ENCODE results near the gene TIAM1. TPM values are rescaled to one million over a fixed set of nuclear protein-coding genes. Genes with fewer than 3 reads are reported as not detected.

Gene TIAM1
- 10 to 100 TPM; 50.1 to 51.0 TPM for total RNA-seq

GRCh38 chr21:31343680-31344480, at the start of gene TIAM1:
TIAM1 (minus strand) TSS chr21:31344261; CDS start chr21:31266972, 77,289 bp downstream.
- H3K4me1 Mint-ChIP-seq (ENCODE audit: low read depth) = peaks cover 58% of the 10 kb centered on the region
- H3K27me3 Mint-ChIP-seq (ENCODE audit: low read depth) = no peaks in the 10 kb centered on the region
- peaks cover 3% of the 10 kb centered on the region for H3K36me3 Mint-ChIP-seq (ENCODE audit: low read depth)
- H3K9me3 Mint-ChIP-seq = no peaks in the 10 kb centered on the region
- CTCF ChIA-PET = interaction anchor here (0.6 to 2.9 kb wide), 7 partner anchors 9 to 211 kb away, joined by 3 to 23 read pairs (median 4); no protein-coding TSS in a partner anchor
- intact Hi-C loops (cut with micrococcal nuclease) = loop anchor here (5.0 kb wide), 2 partner anchors 368 to 627 kb away; partner anchors contain the start of gene KRTAP21-3
- H3K27ac Mint-ChIP-seq = peak within 1 kb of the TSS; percentile 88
- H3K4me3 Mint-ChIP-seq = peak within 1 kb of the TSS; percentile 91
- DNase-seq = peak; percentile 58

DNA sequence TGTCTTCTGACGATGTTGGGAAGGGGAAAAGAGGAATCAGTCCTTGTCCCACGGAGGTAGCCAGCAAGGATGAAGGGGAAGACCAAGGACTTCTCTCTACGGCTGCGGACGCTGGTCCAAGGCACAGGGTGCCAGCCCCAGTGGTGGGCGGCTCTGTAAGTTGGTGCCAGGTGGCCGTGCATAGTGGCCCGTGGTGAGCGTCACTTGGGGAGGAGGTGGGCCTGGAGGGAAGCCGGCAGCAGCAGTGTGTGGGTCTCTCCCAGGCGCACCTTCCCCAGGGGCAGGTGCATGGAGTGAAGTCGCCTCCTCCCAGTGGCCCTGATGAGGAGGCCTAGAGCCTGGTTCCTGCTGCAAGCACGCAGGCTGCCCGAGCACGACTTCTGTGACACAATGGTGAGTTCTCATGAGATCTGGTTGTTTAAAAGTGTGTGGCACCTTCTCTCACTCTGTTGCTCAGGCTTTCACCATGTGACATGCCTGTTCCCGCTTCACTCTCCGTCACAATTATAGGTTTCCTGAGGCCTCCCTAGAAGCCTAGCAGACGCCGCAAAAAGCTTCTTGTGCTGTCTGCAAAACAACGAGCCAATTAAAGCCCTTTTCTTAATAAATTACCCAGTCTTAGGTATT, 43.6 kb upstream of the TIAM1 start:
- no peaks in the 10 kb centered on the region for H3K9me3 Mint-ChIP-seq
- no peaks in the 10 kb centered on the region for H3K4me1 Mint-ChIP-seq (ENCODE audit: low read depth)
- H3K27me3 Mint-ChIP-seq (ENCODE audit: low read depth) = no peaks in the 10 kb centered on the region
- H3K36me3 Mint-ChIP-seq (ENCODE audit: low read depth) = no peaks in the 10 kb centered on the region
- no peak overlapping the region for H3K4me3 Mint-ChIP-seq
- CTCF ChIA-PET = no interaction called here
- no peak for DNase-seq
- no peak overlapping the region for H3K27ac Mint-ChIP-seq
- intact Hi-C loops (cut with micrococcal nuclease) = loop anchor here (1.0 kb wide), 1 partner anchor 13 kb away; no protein-coding TSS in a partner anchor

DNA sequence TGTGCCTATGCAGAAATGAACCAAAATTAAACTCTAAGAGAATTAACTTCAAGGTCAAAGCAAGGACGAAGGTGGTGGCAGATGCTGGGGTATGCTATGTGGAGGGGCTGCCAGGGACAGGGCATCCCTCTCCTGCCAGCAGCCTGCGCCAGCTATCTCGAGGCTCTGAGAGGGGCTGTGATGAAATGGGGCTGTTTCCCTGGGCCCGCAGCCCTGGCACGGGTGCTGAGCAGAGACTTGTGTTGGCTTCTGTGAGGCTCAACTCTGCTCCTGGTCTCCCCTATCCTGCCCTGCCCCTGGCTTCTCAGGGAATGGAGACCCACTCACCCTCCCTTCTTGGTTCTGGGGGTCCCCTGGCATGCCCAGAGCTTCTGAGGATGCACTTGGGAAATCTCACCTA, 41.9 kb upstream of the TIAM1 start:
- Mint-ChIP-seq H3K27me3 (ENCODE audit: low read depth) (no peaks in the 10 kb centered on the region), H3K36me3 (ENCODE audit: low read depth) (no peaks in the 10 kb centered on the region), H3K9me3 (no peaks in the 10 kb centered on the region), H3K27ac (no peak overlapping the region), H3K4me1 (ENCODE audit: low read depth) (peaks cover 8% of the 10 kb centered on the region), H3K4me3 (no peak overlapping the region)
- intact Hi-C loops (cut with micrococcal nuclease) = no loop called here
- DNase-seq = no peak
- CTCF ChIA-PET = interaction anchor here (0.6 kb wide), 1 partner anchor 173 kb away, joined by 3 read pairs; no protein-coding TSS in a partner anchor

DNA sequence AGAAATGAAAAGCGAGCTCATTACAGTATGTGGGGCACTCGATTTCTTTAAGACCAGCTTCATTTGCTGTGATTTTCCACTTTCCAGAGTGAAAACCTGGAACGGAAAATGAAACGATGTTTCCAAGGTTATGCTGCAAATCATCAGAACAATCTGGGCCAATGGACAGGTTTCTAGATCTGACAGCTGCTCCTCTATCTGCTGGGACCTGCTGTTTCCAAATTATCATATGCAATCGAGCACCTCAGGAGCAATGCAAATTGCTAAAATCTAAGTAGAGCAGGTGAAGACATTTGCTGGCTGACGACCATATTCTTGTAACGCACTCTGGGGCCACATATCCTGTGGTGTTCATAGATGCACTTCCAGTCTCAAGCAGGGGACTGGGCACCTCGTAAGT, 39.7 kb upstream of the TIAM1 start:
- peaks cover 8% of the 10 kb centered on the region for H3K4me1 Mint-ChIP-seq (ENCODE audit: low read depth)
- no peak for DNase-seq
- CTCF ChIA-PET = no interaction called here
- no peak overlapping the region for H3K27ac Mint-ChIP-seq
- no peaks in the 10 kb centered on the region for H3K36me3 Mint-ChIP-seq (ENCODE audit: low read depth)
- H3K9me3 Mint-ChIP-seq = no peaks in the 10 kb centered on the region
- H3K4me3 Mint-ChIP-seq = no peak overlapping the region
- no peaks in the 10 kb centered on the region for H3K27me3 Mint-ChIP-seq (ENCODE audit: low read depth)
- intact Hi-C loops (cut with micrococcal nuclease) = no loop called here

- DNase-seq = no peak
- no peaks in the 10 kb centered on the region for H3K9me3 Mint-ChIP-seq
- H3K4me1 Mint-ChIP-seq (ENCODE audit: low read depth) = peaks cover 8% of the 10 kb centered on the region
- no peaks in the 10 kb centered on the region for H3K27me3 Mint-ChIP-seq (ENCODE audit: low read depth)
- H3K27ac Mint-ChIP-seq = no peak overlapping the region
- no peaks in the 10 kb centered on the region for H3K36me3 Mint-ChIP-seq (ENCODE audit: low read depth)
- intact Hi-C loops (cut with micrococcal nuclease) = no loop called here
- H3K4me3 Mint-ChIP-seq = no peak overlapping the region
- CTCF ChIA-PET = no interaction called here
Observed at GRCh38 chr21:31382060-31382459, 38.0 kb upstream of the TIAM1 start.

DNA sequence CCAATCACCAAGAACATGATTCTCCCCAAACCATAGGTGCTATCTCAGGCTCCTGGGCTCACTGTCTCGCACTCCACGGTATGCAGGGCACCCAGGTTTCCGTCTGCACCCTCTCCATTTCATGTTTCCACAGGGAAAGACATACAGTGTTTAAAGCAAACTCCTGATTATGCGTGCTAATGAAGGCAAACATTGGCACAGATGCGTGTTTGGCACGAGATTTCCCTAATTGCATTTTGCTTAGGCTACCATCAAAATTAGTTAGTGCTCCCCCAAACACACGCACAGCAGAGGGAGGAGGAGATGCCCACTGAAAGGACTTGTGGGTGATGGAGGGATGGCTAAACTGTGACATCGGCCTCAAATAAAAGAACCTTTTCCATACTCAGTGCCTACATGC, 32.2 kb upstream of the TIAM1 start:
- Mint-ChIP-seq H3K27ac (no peak overlapping the region), H3K4me3 (no peak overlapping the region), H3K36me3 (ENCODE audit: low read depth) (no peaks in the 10 kb centered on the region), H3K27me3 (ENCODE audit: low read depth) (no peaks in the 10 kb centered on the region), H3K4me1 (ENCODE audit: low read depth) (no peaks in the 10 kb centered on the region), H3K9me3 (no peaks in the 10 kb centered on the region)
- DNase-seq = no peak
- CTCF ChIA-PET = interaction anchor here (0.6 to 0.7 kb wide), 2 partner anchors 89 to 223 kb away, joined by 5 read pairs; no protein-coding TSS in a partner anchor
- intact Hi-C loops (cut with micrococcal nuclease) = no loop called here

DNA sequence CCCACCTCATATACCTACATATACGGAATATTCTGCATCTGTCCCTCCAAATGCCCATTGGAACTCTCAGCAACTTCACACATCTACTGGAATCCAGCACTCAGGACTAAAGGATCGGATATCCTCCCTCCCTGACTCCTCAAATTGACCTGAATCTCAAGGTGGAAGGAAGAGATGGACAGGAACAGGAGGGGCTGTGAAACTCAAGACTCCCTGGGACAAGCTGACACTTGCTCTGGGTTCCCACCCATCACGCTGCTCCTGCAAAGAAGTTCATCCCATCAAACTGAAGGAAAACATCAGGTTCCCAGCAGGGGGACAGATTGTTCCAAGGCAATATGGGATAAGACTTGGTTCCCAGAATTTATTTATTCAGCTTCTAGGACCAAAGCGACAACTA, 30.3 kb upstream of the TIAM1 start:
- Mint-ChIP-seq H3K36me3 (ENCODE audit: low read depth) (no peaks in the 10 kb centered on the region), H3K9me3 (no peaks in the 10 kb centered on the region), H3K4me1 (ENCODE audit: low read depth) (no peaks in the 10 kb centered on the region), H3K27ac (no peak overlapping the region), H3K27me3 (ENCODE audit: low read depth) (no peaks in the 10 kb centered on the region), H3K4me3 (no peak overlapping the region)
- no peak for DNase-seq
- intact Hi-C loops (cut with micrococcal nuclease) = no loop called here
- CTCF ChIA-PET = no interaction called here

DNA sequence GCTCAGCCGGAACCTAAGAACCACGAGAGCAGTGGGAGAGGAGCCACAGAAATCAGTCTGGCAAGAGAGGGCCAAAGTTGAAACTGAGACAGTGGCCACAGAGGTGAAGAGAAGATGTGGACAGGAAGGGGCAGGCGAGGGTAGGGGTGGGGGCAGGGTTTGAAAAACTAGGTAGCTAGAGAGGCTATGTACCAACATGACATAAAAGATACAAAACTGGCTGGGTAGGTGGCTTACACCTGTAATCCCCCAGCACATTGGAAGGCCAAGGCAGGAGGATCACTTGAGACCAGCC, 28.4 kb upstream of the TIAM1 start:
- Mint-ChIP-seq H3K27ac (no peak overlapping the region), H3K4me1 (ENCODE audit: low read depth) (peaks cover 4% of the 10 kb centered on the region), H3K9me3 (no peaks in the 10 kb centered on the region), H3K4me3 (no peak overlapping the region), H3K27me3 (ENCODE audit: low read depth) (no peaks in the 10 kb centered on the region), H3K36me3 (ENCODE audit: low read depth) (no peaks in the 10 kb centered on the region)
- intact Hi-C loops (cut with micrococcal nuclease) = no loop called here
- CTCF ChIA-PET = interaction anchor here (1.2 kb wide), 1 partner anchor 187 kb away, joined by 3 read pairs; no protein-coding TSS in a partner anchor
- DNase-seq = no peak

DNA sequence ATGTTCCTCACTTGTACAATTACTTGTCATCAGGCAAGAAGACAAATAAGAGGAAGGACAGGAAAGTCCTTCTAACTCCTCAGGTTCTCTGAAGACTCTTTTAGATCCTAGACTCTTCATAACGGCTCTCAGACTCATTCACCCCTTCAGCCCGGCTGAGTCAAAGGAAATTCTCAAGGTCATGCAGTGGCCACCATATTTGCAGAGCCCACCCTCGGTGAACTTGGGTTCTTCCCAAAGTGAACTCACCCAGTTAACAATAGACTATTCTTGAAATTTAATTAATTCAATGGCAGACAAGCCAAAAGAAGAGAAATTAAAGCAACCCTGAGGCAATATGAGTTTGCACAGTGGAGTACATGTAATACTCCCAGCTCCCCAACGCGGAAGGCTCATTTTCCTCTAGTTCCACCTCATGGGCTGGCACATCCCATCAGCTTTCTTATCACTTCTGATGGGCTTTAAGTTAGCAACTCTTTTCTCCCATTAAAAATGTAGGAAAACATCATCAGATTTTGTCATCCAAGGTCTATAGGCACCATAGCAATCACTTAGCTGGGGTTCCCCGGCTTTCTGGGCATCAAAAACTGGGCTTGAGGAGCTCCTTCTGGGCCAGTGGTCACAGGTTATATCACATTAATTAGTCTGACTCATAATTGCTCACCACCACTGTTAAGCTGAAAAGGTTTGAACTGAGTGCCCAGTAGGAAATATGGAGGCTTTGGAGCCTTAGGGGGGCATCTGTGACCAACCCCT, 27.8 kb upstream of the TIAM1 start:
- Mint-ChIP-seq H3K9me3 (no peaks in the 10 kb centered on the region), H3K4me3 (no peak overlapping the region), H3K27ac (no peak overlapping the region), H3K27me3 (ENCODE audit: low read depth) (no peaks in the 10 kb centered on the region), H3K36me3 (ENCODE audit: low read depth) (no peaks in the 10 kb centered on the region), H3K4me1 (ENCODE audit: low read depth) (peaks cover 4% of the 10 kb centered on the region)
- intact Hi-C loops (cut with micrococcal nuclease) = no loop called here
- DNase-seq = no peak
- CTCF ChIA-PET = interaction anchor here (1.2 kb wide), 1 partner anchor 187 kb away, joined by 3 read pairs; no protein-coding TSS in a partner anchor

DNA sequence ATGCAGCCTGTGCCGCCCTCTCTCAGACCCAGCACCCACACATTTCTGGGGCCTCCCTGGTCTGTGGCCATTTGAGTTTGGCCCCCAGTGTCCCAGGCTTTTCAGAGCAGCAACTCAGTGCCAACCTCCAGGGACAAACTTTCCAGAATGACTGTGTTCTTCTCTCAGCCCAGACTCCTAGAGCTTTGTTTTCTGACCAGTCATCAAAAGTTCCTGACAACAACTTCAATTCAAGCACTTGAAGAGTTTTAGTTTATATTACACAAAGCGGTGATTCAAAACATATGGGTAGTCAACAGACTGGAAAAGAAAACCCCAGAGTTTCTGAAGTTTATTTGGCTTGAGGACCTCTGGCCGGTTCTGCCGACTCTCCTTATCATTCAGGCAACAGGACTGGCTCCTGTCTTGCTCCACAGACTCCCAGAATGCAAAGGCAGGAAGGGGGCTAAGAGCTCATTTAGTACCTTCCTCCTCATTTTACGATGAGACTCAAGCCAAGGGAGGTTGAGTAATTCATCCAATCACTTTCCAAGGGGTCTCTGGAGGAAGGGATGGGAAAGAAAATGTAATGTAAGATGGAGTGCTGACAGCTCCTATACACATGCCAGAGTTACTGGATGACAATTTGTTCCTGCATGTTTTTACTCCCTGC, 27.0 kb upstream of the TIAM1 start:
- H3K27ac Mint-ChIP-seq = no peak overlapping the region
- CTCF ChIA-PET = interaction anchor here (1.2 kb wide), 1 partner anchor 188 kb away, joined by 3 read pairs; no protein-coding TSS in a partner anchor
- DNase-seq = no peak

GRCh38 chr21:31370281-31370892, 26.3 kb upstream of the TIAM1 start:
- peaks cover 13% of the 10 kb centered on the region for H3K4me1 Mint-ChIP-seq (ENCODE audit: low read depth)
- H3K27ac Mint-ChIP-seq = no peak overlapping the region
- CTCF ChIA-PET = no interaction called here

More for the DNA sequence above, 27.0 kb upstream of the TIAM1 start:
- intact Hi-C loops (cut with micrococcal nuclease) = no loop called here
- H3K4me1 Mint-ChIP-seq (ENCODE audit: low read depth) = peaks cover 13% of the 10 kb centered on the region
- H3K4me3 Mint-ChIP-seq = no peak overlapping the region
- no peaks in the 10 kb centered on the region for H3K36me3 Mint-ChIP-seq (ENCODE audit: low read depth)
- H3K27me3 Mint-ChIP-seq (ENCODE audit: low read depth) = no peaks in the 10 kb centered on the region
- no peaks in the 10 kb centered on the region for H3K9me3 Mint-ChIP-seq

DNA sequence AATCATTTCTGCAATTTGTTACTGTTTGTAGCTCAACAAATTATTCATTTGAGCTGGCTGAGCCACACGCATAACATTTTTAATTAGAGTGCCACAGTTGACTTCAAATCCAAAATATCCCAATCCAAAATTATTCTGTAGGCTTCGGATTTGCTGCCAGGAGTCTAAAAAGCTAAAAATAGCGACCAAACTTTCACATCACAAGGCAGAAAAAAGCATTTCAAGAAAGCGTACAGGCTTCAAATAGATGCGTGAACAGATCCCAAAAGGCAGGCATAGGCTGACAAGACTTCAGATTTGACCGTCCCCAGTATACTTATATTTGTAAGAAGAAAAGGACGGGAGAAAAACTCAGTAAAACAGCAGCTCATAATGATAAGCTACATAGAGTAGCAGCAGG, 24.3 kb upstream of the TIAM1 start:
- no peaks in the 10 kb centered on the region for H3K27me3 Mint-ChIP-seq (ENCODE audit: low read depth)
- H3K4me1 Mint-ChIP-seq (ENCODE audit: low read depth) = peaks cover 32% of the 10 kb centered on the region
- H3K27ac Mint-ChIP-seq = no peak overlapping the region
- no peaks in the 10 kb centered on the region for H3K9me3 Mint-ChIP-seq
- no peak overlapping the region for H3K4me3 Mint-ChIP-seq
- no peak for DNase-seq
- intact Hi-C loops (cut with micrococcal nuclease) = no loop called here
- CTCF ChIA-PET = no interaction called here
- H3K36me3 Mint-ChIP-seq (ENCODE audit: low read depth) = no peaks in the 10 kb centered on the region

More at GRCh38 chr21:31370281-31370892, 26.3 kb upstream of the TIAM1 start:
- DNase-seq = no peak
- Mint-ChIP-seq H3K4me3 (no peak overlapping the region), H3K27me3 (ENCODE audit: low read depth) (no peaks in the 10 kb centered on the region), H3K36me3 (ENCODE audit: low read depth) (no peaks in the 10 kb centered on the region), H3K9me3 (no peaks in the 10 kb centered on the region)
- intact Hi-C loops (cut with micrococcal nuclease) = no loop called here

All from activated naive CD4-positive, alpha-beta T cell treated with anti-CD3 and anti-CD28 coated beads for 36 hours (primary cell).